ENCODE data around the gene TSKS. TPM values are rescaled to one million over a fixed set of nuclear protein-coding genes. Genes with fewer than 3 reads are reported as not detected.

The TSKS gene
- total and polyA plus RNA-seq, 2 of the 13 experiments (the other 11 are each of a cell fraction or from before 2014, with no cell fraction given): 0.03 TPM; not detected in 1

- 0 out of 2 replicates have a peak, but pooled peaks have one; percentile 61 for TF ChIP-seq ZNF784 (CRISPR knock-in tag; IDR thresholded peaks at IDR 0.05; ENCODE audit: borderline replicate concordance)
- peak; percentile 62; the same call in 1 of the 2 replicates for TF ChIP-seq RFX3 (CRISPR knock-in tag; IDR thresholded peaks at IDR 0.05)
- peak; percentile 87 for TF ChIP-seq THAP11 (CRISPR knock-in tag; IDR thresholded peaks at IDR 0.05)
- 0 out of 2 replicates have a peak, but pooled peaks have one; percentile 14 for TF ChIP-seq ZNF574 (CRISPR knock-in tag; IDR thresholded peaks at IDR 0.05)
- no peak for TF ChIP-seq ZNF781 (CRISPR knock-in tag; IDR thresholded peaks at IDR 0.05; ENCODE audit: borderline replicate concordance, not compliant biosample characterization)
- TF ChIP-seq KLF6 (CRISPR knock-in tag; IDR thresholded peaks at IDR 0.05): no peak
- TF ChIP-seq CHCHD3 (CRISPR knock-in tag; IDR thresholded peaks at IDR 0.05): no peak
- TF ChIP-seq ZNF605 (CRISPR knock-in tag; IDR thresholded peaks at IDR 0.05): peak; percentile 70
- peak; percentile 69; the same call in 1 of the 2 replicates for TF ChIP-seq FOXK2 (IDR thresholded peaks at IDR 0.05)
- no peak for TF ChIP-seq JUNB (CRISPR knock-in tag; IDR thresholded peaks at IDR 0.05; ENCODE audit: borderline replicate concordance)
- TF ChIP-seq SP1 (IDR thresholded peaks at IDR 0.05): peak; percentile 84
- TF ChIP-seq SP1 (CRISPR knock-in tag; IDR thresholded peaks at IDR 0.05): peak; percentile 91
- TF ChIP-seq ZMAT3 (CRISPR knock-in tag; conservative IDR thresholded peaks at IDR 0.05): 0 out of 2 replicates have a peak, but pooled peaks have one; percentile 50
- no peak for TF ChIP-seq ZNF775 (CRISPR knock-in tag; IDR thresholded peaks at IDR 0.05; ENCODE audit: borderline replicate concordance)
- TF ChIP-seq CCDC6 (CRISPR knock-in tag; IDR thresholded peaks at IDR 0.05): no peak
- peak; percentile 51; the same call in 1 of the 2 replicates for TF ChIP-seq ZFP91 (CRISPR knock-in tag; IDR thresholded peaks at IDR 0.05; ENCODE audit: borderline replicate concordance)
- TF ChIP-seq ZNF263 (CRISPR knock-in tag; IDR thresholded peaks at IDR 0.05): 0 out of 2 replicates have a peak, but pooled peaks have one; percentile 31
- TF ChIP-seq GABPA (IDR thresholded peaks at IDR 0.05; ENCODE audit: low read depth, low read length): peak; percentile 78
- TF ChIP-seq GABPA (CRISPR knock-in tag; IDR thresholded peaks at IDR 0.05; ENCODE audit: low read depth): peak; percentile 91
- TF ChIP-seq ZNF556 (CRISPR knock-in tag; IDR thresholded peaks at IDR 0.05; ENCODE audit: borderline replicate concordance): no peak
- no peak for TF ChIP-seq MEF2D (CRISPR knock-in tag; IDR thresholded peaks at IDR 0.05)
- 0 out of 2 replicates have a peak, but pooled peaks have one; percentile 39 for TF ChIP-seq ZNF292 (CRISPR knock-in tag; IDR thresholded peaks at IDR 0.05; ENCODE audit: borderline replicate concordance, low read depth)
- TF ChIP-seq MXI1 (IDR thresholded peaks at IDR 0.05; ENCODE audit: borderline replicate concordance, low read depth, low read length): peak; percentile 57; the same call in 1 of the 3 replicates
- TF ChIP-seq RFXAP (CRISPR knock-in tag; IDR thresholded peaks at IDR 0.05; ENCODE audit: borderline replicate concordance): 0 out of 2 replicates have a peak, but pooled peaks have one; percentile 39
- TF ChIP-seq POLR2AphosphoS5 (IDR thresholded peaks at IDR 0.05; ENCODE audit: low read depth, low read length): peak; percentile 78
- TF ChIP-seq TEAD3 (CRISPR knock-in tag; optimal IDR thresholded peaks at IDR 0.05; ENCODE audit: borderline replicate concordance): peak; percentile 52
Measured at GRCh38 chr19:49766007-49766929, 3.2 kb upstream of the TSKS start (continued).
